Measurements from ENCODE around the gene SGSH.

Gene SGSH

GRCh38 chr17:80210348-80211108, 9.6 kb downstream of the SGSH start:
- no peak for DNase-seq (ENCODE audit: low read depth)

- no peak for DNase-seq (ENCODE audit: low read depth)
Measured at GRCh38 chr17:80209765-80210164, 10.4 kb downstream of the SGSH start.

GRCh38 chr17:80208050-80208449, 12.1 kb downstream of the SGSH start:
- DNase-seq (ENCODE audit: low read depth) = no peak

GRCh38 chr17:80205811-80206210, 14.3 kb downstream of the SGSH start:
- DNase-seq (ENCODE audit: low read depth) = no peak

- no peak for DNase-seq (ENCODE audit: low read depth)
Measured at GRCh38 chr17:80204626-80205468, 15.3 kb downstream of the SGSH start.

GRCh38 chr17:80203471-80203963, 16.6 kb downstream of the SGSH start:
- DNase-seq (ENCODE audit: low read depth) = no peak

GRCh38 chr17:80202197-80202596, 17.9 kb downstream of the SGSH start:
- DNase-seq (ENCODE audit: low read depth) = no peak

- DNase-seq (ENCODE audit: low read depth) = no peak
Measured at GRCh38 chr17:80201446-80201845, 18.7 kb downstream of the SGSH start.

- peak; percentile 16 for DNase-seq (ENCODE audit: low read depth)
Measured at GRCh38 chr17:80199295-80199694, 20.8 kb downstream of the SGSH start.

- DNase-seq (ENCODE audit: low read depth) = peak; percentile 9
Measured at GRCh38 chr17:80198144-80198661, 21.9 kb downstream of the SGSH start.

- DNase-seq (ENCODE audit: low read depth) = no peak
Measured at GRCh38 chr17:80196652-80197051, 23.5 kb downstream of the SGSH start.

- no peak for DNase-seq (ENCODE audit: low read depth)
Measured at GRCh38 chr17:80195671-80196529, 24.2 kb downstream of the SGSH start.

- DNase-seq (ENCODE audit: low read depth) = no peak
Measured at GRCh38 chr17:80195141-80195540, 25.0 kb downstream of the SGSH start.

GRCh38 chr17:80191865-80192661, 28.1 kb downstream of the SGSH start:
- DNase-seq (ENCODE audit: low read depth) = no peak

- DNase-seq (ENCODE audit: low read depth) = no peak
Measured at GRCh38 chr17:80191192-80191591, 28.9 kb downstream of the SGSH start.

GRCh38 chr17:80190716-80191115, 29.4 kb downstream of the SGSH start:
- DNase-seq (ENCODE audit: low read depth) = no peak

- no peak for DNase-seq (ENCODE audit: low read depth)
Measured at GRCh38 chr17:80189611-80190010, 30.5 kb downstream of the SGSH start.

GRCh38 chr17:80187515-80187941, 32.6 kb downstream of the SGSH start:
- peak; percentile 13 for DNase-seq (ENCODE audit: low read depth)

GRCh38 chr17:80187090-80187489, 33.0 kb downstream of the SGSH start:
- DNase-seq (ENCODE audit: low read depth) = peak; percentile 83

- no peak for DNase-seq (ENCODE audit: low read depth)
Measured at GRCh38 chr17:80185968-80186367, 34.2 kb downstream of the SGSH start.

- DNase-seq (ENCODE audit: low read depth) = no peak
Measured at GRCh38 chr17:80184423-80184714, 35.8 kb downstream of the SGSH start.
